A549 (cell line): ENCODE results near the gene HNF1A. TPM values are rescaled to one million over a fixed set of nuclear protein-coding genes. Genes with fewer than 3 reads are reported as not detected.

Experiments used
- ATAC-seq, 2 experiments: fragments of 200-7000 bp in 1 of 2; fragments of >200 bp in 1 of 2; cut with Nextera tagmentation in 1 of 2; cut with Tn5 transposase in 1 of 2; 3 replicates each; pipeline versions ENCODE4 v1.8.0 to v1.9.1; 2018 to 2020; ENCODE audit warnings: mild to moderate bottlenecking in 1 of 2, moderate library complexity in 1 of 2
- CTCF ChIA-PET: fragments of 300-600 bp; sonication (Branson Sonifier 250); formaldehyde crosslinking; extraction: SDS; loops from one replicate; lab custom pipeline; 2021; ENCODE audit warnings: antibody characterized with exemption, inconsistent platforms; lab: Yijun Ruan, JAX
- POLR2A ChIA-PET: fragments of 350-600 bp; formaldehyde crosslinking; extraction: SDS; loops from one replicate; lab custom pipeline; 2021; ENCODE audit warnings: antibody characterized with exemption, inconsistent platforms; lab: Yijun Ruan, JAX
- DNase-seq, 2 experiments: peaks; one replicate each; pipeline versions ENCODE4 v3.0.0 to v3.0.0-alpha.2; 2011 to 2016; ENCODE audit warnings: low read depth in 1 of 2, low spot score in 1 of 2
- FAIRE-seq: peaks from 2 replicates; lab custom pipeline; 2011; peaks lifted over from hg19 to GRCh38; lab: Jason Lieb, UNC
- H3K27ac ChIP-seq, 2 experiments: fragments of >200 bp; sonication (Bioruptor Twin); formaldehyde crosslinking; 3 replicates each; pipeline ENCODE4 v1.5.1; 2016 to 2017
- H3K4me1 ChIP-seq: fragments of >200 bp; sonication (Bioruptor Twin); formaldehyde crosslinking; 3 replicates; pipeline ENCODE4 v1.6.1; 2016
- H3K4me2 ChIP-seq: fragments of >200 bp; sonication (Bioruptor Twin); formaldehyde crosslinking; 3 replicates; pipeline ENCODE4 v1.6.1; 2016
- H3K4me3 ChIP-seq: fragments of >200 bp; sonication (Bioruptor Twin); formaldehyde crosslinking; 3 replicates; pipeline ENCODE4 v1.5.1; 2016
- H3K9me3 ChIP-seq: fragments of >200 bp; sonication (Bioruptor Twin); formaldehyde crosslinking; 3 replicates; pipeline ENCODE4 v1.6.1; 2016
- BHLHE40 ChIP-seq: IDR thresholded peaks from 2 replicates; pipeline ENCODE4 v1.6.1; 2012; ENCODE audit warnings: low read depth, low read length, inconsistent platforms
- CEBPB ChIP-seq, 2 experiments: fragments of >200 bp in 1 of 2; sonication (Bioruptor Twin) in 1 of 2; formaldehyde crosslinking in 1 of 2; IDR thresholded peaks; 2 replicates each; pipeline ENCODE4 v1.6.1; 2012 to 2016
- EHF ChIP-seq: fragments of 250-450 bp; sonication (Bioruptor Pico); IDR thresholded peaks from 2 replicates; pipeline ENCODE4 v1.5.0; 2020; ENCODE audit warnings: mild to moderate bottlenecking
- EHMT2 ChIP-seq: fragments of 200-600 bp; sonication (generic); IDR thresholded peaks from 2 replicates; pipeline ENCODE4 v1.6.1; 2016; ENCODE audit warnings: antibody characterized with exemption, low read depth, mild to moderate bottlenecking, moderate library complexity
- ESRRA ChIP-seq: fragments of 150-350 bp; IDR thresholded peaks from 2 replicates; pipeline ENCODE4 v1.6.1; 2014; ENCODE audit warnings: mild to moderate bottlenecking, low read length, borderline replicate concordance
- FOSB ChIP-seq: fragments of 250-450 bp; sonication (Bioruptor Pico); IDR thresholded peaks from 2 replicates; pipeline ENCODE4 v1.5.0; 2020; ENCODE audit warnings: mild to moderate bottlenecking, moderate library complexity
- HOXA7 ChIP-seq: fragments of 250-450 bp; sonication (Bioruptor Pico); IDR thresholded peaks from 2 replicates; pipeline ENCODE4 v1.5.0; 2020; ENCODE audit warnings: mild to moderate bottlenecking, moderate library complexity
- HOXB5 ChIP-seq: fragments of 250-450 bp; sonication (Bioruptor Pico); IDR thresholded peaks from 2 replicates; pipeline ENCODE4 v1.5.0; 2020; ENCODE audit warnings: mild to moderate bottlenecking, moderate library complexity
- JUNB ChIP-seq: fragments of >200 bp; sonication (Bioruptor Twin); formaldehyde crosslinking; IDR thresholded peaks from 2 replicates; pipeline ENCODE4 v1.6.1; 2016
- KDM5A ChIP-seq: fragments of 200-600 bp; sonication (generic); IDR thresholded peaks from 2 replicates; pipeline ENCODE4 v1.6.1; 2016; ENCODE audit warnings: antibody characterized with exemption, mild to moderate bottlenecking
- MAX ChIP-seq: IDR thresholded peaks from 2 replicates; pipeline ENCODE4 v1.6.1; 2012
- MAZ ChIP-seq: fragments of 150-350 bp; IDR thresholded peaks from 2 replicates; pipeline ENCODE4 v1.6.1; 2014; ENCODE audit warnings: antibody characterized with exemption, low read depth, low read length, borderline replicate concordance
- PBX3 ChIP-seq: IDR thresholded peaks from 2 replicates; pipeline ENCODE4 v1.6.1; 2012
- POLR2A ChIP-seq: IDR thresholded peaks from 2 replicates; pipeline ENCODE4 v1.6.1; 2012; ENCODE audit warnings: mild to moderate bottlenecking, low read length
- REST ChIP-seq: fragments of 200-600 bp; sonication (generic); IDR thresholded peaks from 2 replicates; pipeline ENCODE4 v1.6.1; 2016; ENCODE audit warnings: antibody characterized with exemption, mild to moderate bottlenecking, moderate library complexity
- RFX5 ChIP-seq: fragments of 450-650 bp; IDR thresholded peaks from 2 replicates; pipeline ENCODE4 v1.7.1; 2014; ENCODE audit warnings: antibody characterized with exemption, mild to moderate bottlenecking, moderate library complexity
- RNF2 ChIP-seq: fragments of 200-600 bp; sonication (generic); IDR thresholded peaks from 2 replicates; pipeline ENCODE4 v1.6.1; 2016; ENCODE audit warnings: low read depth, mild to moderate bottlenecking, antibody characterized with exemption, moderate library complexity, borderline replicate concordance
- TFCP2L1 ChIP-seq: fragments of 250-450 bp; sonication (Bioruptor Pico); IDR thresholded peaks from 2 replicates; pipeline ENCODE4 v1.5.0; 2021; ENCODE audit warnings: mild to moderate bottlenecking
- TP53 ChIP-seq: fragments of 250-450 bp; sonication (Bioruptor Pico); IDR thresholded peaks from 2 replicates; pipeline ENCODE4 v1.5.0; 2021; ENCODE audit warnings: mild to moderate bottlenecking, moderate library complexity
- ZC3H11A ChIP-seq: fragments of 450-650 bp; IDR thresholded peaks from 2 replicates; pipeline ENCODE4 v1.6.1; 2014; ENCODE audit warnings: antibody characterized with exemption, mild to moderate bottlenecking
- ZSCAN20 ChIP-seq: fragments of 250-450 bp; sonication (Bioruptor Pico); IDR thresholded peaks from 2 replicates; pipeline ENCODE4 v1.8.0; 2022; ENCODE audit warnings: mild to moderate bottlenecking, moderate library complexity
- WGBS: methylation state at CpG from one replicate; pipeline ENCODE4 v1.1.6; 2017; ENCODE audit errors: missing lambda C conversion rate; 5-methylcytosine and 5-hydroxymethylcytosine counted together
- polyA plus RNA-seq, 4 experiments: library from polyadenylated mRNA; depleted of rRNA in 3 of 4; stranded (reverse); fragments of >200 nt; fragmentation: RNase III in 1 of 4; extraction: RNeasy Plus Mini Kit Qiagen cat#74134 plus additional on column Dnase treatment in 1 of 4; gene quantifications; 2 replicates in 3 of 4; 3 replicates in 1 of 4; pipeline ENCODE4 v1.2.3, GENCODE V29; 2011 to 2017

HNF1A gene
- polyA plus RNA-seq, 2 of the 4 experiments (the other 2 are of a cell fraction) = 2.6 to 7.3 TPM

GRCh38 chr12:121017966-121018491 lies 39.7 kb downstream of the HNF1A start:
- no peak for TF ChIP-seq KDM5A
- POLR2A ChIA-PET = no interaction called here
- no peak for DNase-seq
- Histone ChIP-seq H3K9me3 (no peaks in the 10 kb centered on the region), H3K4me1 (peaks cover 8% of the 10 kb centered on the region), H3K4me2 (no peak overlapping the region), H3K27ac (no peak overlapping the region), H3K4me3 (no peak overlapping the region)
- CTCF ChIA-PET = interaction anchor here (1.0 to 1.5 kb wide), 2 partner anchors 10 to 13 kb away, joined by 3 to 5 read pairs; no protein-coding TSS in a partner anchor
- FAIRE-seq = no peak
- no peak for ATAC-seq
- 81% methylated on average over 15 of the region's 15 CpGs for WGBS

GRCh38 chr12:121018860-121019617 lies 40.7 kb downstream of the HNF1A start:
- FAIRE-seq (no peak), ATAC-seq (no peak), DNase-seq (no peak)
- H3K4me2 ChIP-seq = no peak overlapping the region
- ChIA-PET POLR2A (no interaction called here), CTCF (interaction anchor here (1.2 to 1.9 kb wide), 4 partner anchors 9 to 17 kb away, joined by 3 to 9 read pairs (median 4); no protein-coding TSS in a partner anchor)
- TF ChIP-seq CEBPB (IDR thresholded peaks at IDR 0.05) (no peak), MAZ (no peak), RNF2 (no peak), HOXB5 (no peak), TP53 (CRISPR knock-in tag) (no peak)
- WGBS = 85% methylated on average over 2 of the region's 2 CpGs
- H3K27ac ChIP-seq = no peak overlapping the region
- H3K4me1 ChIP-seq = peaks cover 8% of the 10 kb centered on the region
- no peaks in the 10 kb centered on the region for H3K9me3 ChIP-seq
- no peak overlapping the region for H3K4me3 ChIP-seq

- no peak overlapping the region for H3K4me2 ChIP-seq
- no peak for ATAC-seq
- no peaks in the 10 kb centered on the region for H3K9me3 ChIP-seq
- TF ChIP-seq EHMT2 (no peak), HOXA7 (CRISPR knock-in tag) (no peak), RFX5 (no peak), FOSB (no peak), TFCP2L1 (CRISPR knock-in tag) (no peak), POLR2A (no peak), BHLHE40 (no peak), REST (no peak), JUNB (no peak), HOXB5 (no peak), CEBPB (IDR thresholded peaks at IDR 0.05) (no peak), ZSCAN20 (no peak), EHF (CRISPR knock-in tag) (no peak), PBX3 (no peak), ESRRA (no peak), MAX (no peak), ZC3H11A (no peak)
- POLR2A ChIA-PET = interaction anchor here (0.6 kb wide), 1 partner anchor 34 kb away, joined by 4 read pairs; no protein-coding TSS in a partner anchor
- 78% methylated on average over 6 of the region's 6 CpGs for WGBS
- CTCF ChIA-PET = no interaction called here
- H3K4me1 ChIP-seq = peaks cover 15% of the 10 kb centered on the region
- H3K27ac ChIP-seq = no peak overlapping the region
- FAIRE-seq = no peak
- H3K4me3 ChIP-seq = no peak overlapping the region
- no peak for DNase-seq
Observed at GRCh38 chr12:121021754-121022153, 43.4 kb downstream of the HNF1A start.
